HG02588 (cell line): ENCODE measurements around the gene ZCCHC14.

ENCODE experiments used
- ATAC-seq: cut with Tn5 transposase; IDR thresholded peaks from one replicate; pipeline ENCODE4 v1.9.1; 2021; ENCODE audit warnings: mild to moderate bottlenecking, moderate library complexity; ENCODE audit not compliant: unreplicated experiment

ZCCHC14 gene

GRCh38 chr16:87492721-87493607 lies at the start of gene ZCCHC14:
Gene ZCCHC14, minus strand, starts transcription at chr16:87493024. Its CDS starts 786 bp downstream, at chr16:87492238.
- ATAC-seq = peak; percentile 73

- ATAC-seq = no peak
Observed at GRCh38 chr16:87541872-87542234, 49.0 kb upstream of the ZCCHC14 start.

GRCh38 chr16:87541147-87541871 lies 48.5 kb upstream of the ZCCHC14 start:
- ATAC-seq = no peak

DNA sequence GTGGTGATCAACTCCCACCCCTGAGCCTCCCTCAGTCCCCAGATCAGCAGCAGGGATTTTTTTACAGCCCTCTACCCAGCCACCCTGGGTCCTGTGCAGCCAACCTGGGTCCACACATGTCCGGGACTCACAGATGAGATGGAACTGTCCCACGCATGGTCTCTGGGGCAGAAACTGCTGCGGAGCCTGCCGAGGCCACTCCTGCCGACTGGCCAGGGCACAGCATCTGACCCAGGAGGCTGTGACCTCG lies 48.0 kb upstream of the ZCCHC14 start:
- no peak for ATAC-seq

GRCh38 chr16:87540072-87540896 lies 47.5 kb upstream of the ZCCHC14 start:
- no peak for ATAC-seq

DNA sequence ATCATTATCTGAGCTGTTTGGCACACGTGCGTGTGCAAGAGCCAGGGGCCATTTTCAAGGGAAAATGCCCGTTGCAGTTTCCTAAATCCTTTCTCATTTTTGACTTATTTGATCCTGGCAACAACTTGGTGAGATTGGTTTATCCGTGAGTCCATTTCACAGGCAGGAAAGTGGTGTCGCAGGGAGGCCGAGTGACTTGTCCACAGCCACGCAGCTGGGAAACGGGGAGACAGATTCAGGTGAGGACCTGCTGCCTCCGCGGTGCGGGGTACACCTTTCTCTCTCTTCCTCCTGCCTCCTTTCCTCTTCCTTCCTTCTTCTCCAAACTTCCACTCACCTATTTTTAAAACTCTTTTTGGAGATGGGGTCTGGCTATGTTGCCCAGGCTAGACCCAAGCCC lies 46.3 kb upstream of the ZCCHC14 start:
- ATAC-seq = no peak

- ATAC-seq = no peak
Observed at GRCh38 chr16:87538594-87538993, 45.8 kb upstream of the ZCCHC14 start.

GRCh38 chr16:87538160-87538559 lies 45.3 kb upstream of the ZCCHC14 start:
- ATAC-seq = no peak

GRCh38 chr16:87536795-87537142 lies 43.9 kb upstream of the ZCCHC14 start:
- ATAC-seq = no peak

DNA sequence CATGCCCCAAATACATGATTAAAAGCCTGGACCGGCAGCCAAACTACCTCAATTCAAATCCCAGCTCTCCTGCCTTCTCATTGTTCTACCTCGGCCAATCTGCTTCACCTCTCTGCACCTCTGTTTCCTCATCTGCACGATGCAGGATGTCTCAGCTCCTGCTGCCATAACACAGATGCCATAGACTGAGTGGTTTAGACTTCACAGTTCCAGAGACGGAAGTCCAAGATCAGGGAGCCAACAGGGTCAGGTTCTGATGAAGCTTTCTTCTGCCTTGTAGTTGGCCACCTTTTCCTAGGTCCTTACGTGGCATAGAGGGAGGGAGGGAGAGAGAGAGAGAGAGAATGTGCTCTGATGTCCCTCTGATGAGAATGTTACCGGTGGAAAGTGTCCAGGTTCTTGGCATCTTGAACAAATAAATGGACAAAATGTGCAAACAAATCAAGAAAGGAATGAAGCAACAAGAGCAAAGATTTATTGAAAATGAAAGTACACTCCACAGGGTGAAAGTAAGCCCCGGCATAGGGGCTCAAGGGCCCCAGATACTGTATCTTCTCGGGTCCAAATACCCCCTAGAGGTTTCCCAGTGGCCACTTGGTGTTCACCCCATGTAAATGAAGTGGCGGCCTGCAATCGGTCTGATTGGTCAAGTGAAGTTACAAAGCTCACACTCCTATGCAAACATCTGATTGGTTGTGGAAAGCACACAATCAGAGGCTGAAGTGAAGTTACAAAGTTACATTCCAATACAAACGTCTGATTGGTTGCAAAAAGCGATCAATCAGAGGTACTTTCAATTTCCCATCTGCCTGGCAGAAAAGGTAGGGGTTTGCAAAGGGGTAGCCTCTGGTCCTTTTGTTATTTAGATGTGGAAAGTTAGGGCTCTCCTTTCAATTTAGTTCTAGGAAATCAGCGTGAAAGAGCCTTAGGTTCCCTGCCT lies 43.3 kb upstream of the ZCCHC14 start:
- ATAC-seq = no peak

- ATAC-seq = no peak
Observed at GRCh38 chr16:87535457-87535854, 42.6 kb upstream of the ZCCHC14 start.

- ATAC-seq = no peak
Observed at GRCh38 chr16:87534751-87535150, 41.9 kb upstream of the ZCCHC14 start.

DNA sequence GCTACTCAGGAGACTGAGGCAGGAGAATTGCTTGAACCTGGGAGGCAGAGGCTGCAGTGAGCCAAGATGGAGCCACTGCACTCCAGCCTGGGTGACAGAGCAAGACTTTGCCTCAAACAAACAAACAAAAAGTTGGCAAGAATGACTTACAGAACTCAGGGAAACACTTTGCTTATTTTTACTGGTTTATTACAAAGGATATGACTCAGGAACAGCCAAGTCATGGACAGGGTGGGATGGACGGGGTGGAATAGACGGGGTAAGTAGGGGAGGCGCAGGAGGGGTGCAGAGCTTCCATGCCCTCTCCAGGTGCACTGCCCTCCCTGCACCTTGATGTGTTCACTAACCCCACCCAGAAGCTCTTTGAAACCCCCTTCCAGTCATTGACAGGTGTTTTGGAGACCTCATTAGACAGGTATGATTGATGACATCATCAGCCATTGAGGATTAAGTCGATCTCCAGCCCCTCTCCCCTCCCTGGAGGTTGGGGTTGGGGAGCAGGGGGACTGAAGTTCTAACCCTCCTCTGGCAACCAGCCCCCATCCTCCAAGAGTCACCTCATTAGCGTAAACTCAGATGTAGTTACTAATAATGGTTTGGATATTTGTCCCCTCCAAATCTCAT lies 41.3 kb upstream of the ZCCHC14 start:
- no peak for ATAC-seq

DNA sequence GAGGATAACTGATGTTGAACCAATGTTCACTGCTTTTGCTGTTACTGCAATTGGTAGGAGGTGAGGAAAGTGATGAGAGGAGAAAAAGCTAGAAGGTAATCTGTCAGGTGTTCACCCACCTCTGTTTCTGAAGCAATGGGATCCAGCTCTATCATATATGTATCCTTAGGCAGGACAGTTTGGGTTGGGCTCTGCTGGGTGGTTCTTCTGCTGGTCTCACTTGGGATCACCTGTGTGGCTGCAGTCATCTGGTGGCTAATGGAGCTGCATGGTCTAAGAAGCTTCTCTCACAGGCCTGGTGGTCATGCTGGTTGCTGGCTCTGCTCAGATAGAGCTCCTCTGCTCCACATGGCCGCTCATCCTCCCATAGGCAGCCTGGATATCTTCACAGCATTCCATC lies 40.2 kb upstream of the ZCCHC14 start:
- no peak for ATAC-seq

DNA sequence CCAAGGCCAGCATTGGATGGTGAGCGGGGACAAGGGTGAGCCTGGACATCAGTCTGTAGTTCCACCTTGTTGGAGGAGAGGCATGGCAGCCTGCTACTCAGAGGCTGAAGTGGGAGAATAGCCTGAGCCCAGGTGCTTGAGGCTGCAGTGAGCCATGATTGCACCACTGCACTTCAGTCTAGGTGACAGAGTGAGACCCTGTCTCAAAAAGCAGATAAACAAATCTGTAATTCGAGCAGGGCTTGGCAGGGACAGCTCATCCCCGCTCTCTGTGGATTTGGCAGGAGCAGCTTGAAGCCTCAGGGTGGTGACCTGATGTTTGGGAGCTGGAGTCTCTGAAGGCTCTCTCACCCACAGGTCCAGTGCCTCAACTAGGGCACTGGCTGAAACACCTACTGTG lies 38.6 kb upstream of the ZCCHC14 start:
- no peak for ATAC-seq

GRCh38 chr16:87528690-87529579 lies 36.1 kb upstream of the ZCCHC14 start:
- no peak for ATAC-seq

GRCh38 chr16:87527055-87527724 lies 34.4 kb upstream of the ZCCHC14 start:
- no peak for ATAC-seq

GRCh38 chr16:87526238-87526947 lies 33.6 kb upstream of the ZCCHC14 start:
- ATAC-seq = no peak
